ENCODE measurements around the gene PBLD. TPM values are rescaled to one million over a fixed set of nuclear protein-coding genes. Genes with fewer than 3 reads are reported as not detected.

The PBLD gene
- total RNA-seq, 1 donor from 2014 or later, result 0.53 TPM

GRCh38 chr10:68333440-68334431 lies 1.0 kb upstream of the PBLD start:
- TF ChIP-seq CTCF (IDR thresholded peaks at IDR 0.05; ENCODE audit: insufficient read depth, low read length, severe bottlenecking), result no peak
- Histone ChIP-seq H3K4me3 (ENCODE audit: low read depth, low read length) (peak overlapping the region; percentile 87), H3K27me3 (ENCODE audit: control insufficient read depth, insufficient read depth, low read length) (no peaks in the 10 kb centered on the region), H3K36me3 (ENCODE audit: control insufficient read depth, insufficient read depth, low read length) (peaks cover 3% of the 10 kb centered on the region)
- FAIRE-seq, result no peak
- DNase-seq (ENCODE audit: low read depth), result no peak

- peaks cover 2% of the 10 kb centered on the region for H3K36me3 ChIP-seq (ENCODE audit: control insufficient read depth, insufficient read depth, low read length)
- TF ChIP-seq CTCF (IDR thresholded peaks at IDR 0.05; ENCODE audit: insufficient read depth, low read length, severe bottlenecking), result no peak
- no peaks in the 10 kb centered on the region for H3K27me3 ChIP-seq (ENCODE audit: control insufficient read depth, insufficient read depth, low read length)
- H3K4me3 ChIP-seq (ENCODE audit: low read depth, low read length), result peak overlapping the region; percentile 87
- peak; percentile 68 for DNase-seq (ENCODE audit: low read depth)
- FAIRE-seq, result no peak
Measured at GRCh38 chr10:68333058-68333395, 299 bp upstream of the PBLD start.

- peak; percentile 91 for DNase-seq (ENCODE audit: low read depth)
- Histone ChIP-seq H3K27me3 (ENCODE audit: control insufficient read depth, insufficient read depth, low read length) (no peaks in the 10 kb centered on the region), H3K4me3 (ENCODE audit: low read depth, low read length) (peak within 1 kb of the TSS; percentile 87), H3K36me3 (ENCODE audit: control insufficient read depth, insufficient read depth, low read length) (no peaks in the 10 kb centered on the region)
- FAIRE-seq, result no peak
- TF ChIP-seq CTCF (IDR thresholded peaks at IDR 0.05; ENCODE audit: insufficient read depth, low read length, severe bottlenecking), result no peak
Measured at GRCh38 chr10:68331455-68332258, 1.1 kb downstream of the PBLD start, which contains the start of gene HNRNPH3. HNRNPH3 (plus strand) TSS chr10:68332064; CDS start chr10:68337222, 5,158 bp downstream.

GRCh38 chr10:68330852-68331454 lies 1.8 kb downstream of the PBLD start:
- peak overlapping the region; percentile 87 for H3K4me3 ChIP-seq (ENCODE audit: low read depth, low read length)
- no peaks in the 10 kb centered on the region for H3K27me3 ChIP-seq (ENCODE audit: control insufficient read depth, insufficient read depth, low read length)
- no peak for DNase-seq (ENCODE audit: low read depth)
- no peak for FAIRE-seq
- TF ChIP-seq CTCF (IDR thresholded peaks at IDR 0.05; ENCODE audit: insufficient read depth, low read length, severe bottlenecking), result no peak
- no peaks in the 10 kb centered on the region for H3K36me3 ChIP-seq (ENCODE audit: control insufficient read depth, insufficient read depth, low read length)

GRCh38 chr10:68329506-68329861 lies 3.2 kb downstream of the PBLD start:
- DNase-seq (ENCODE audit: low read depth), result no peak
- no peak for TF ChIP-seq CTCF (IDR thresholded peaks at IDR 0.05; ENCODE audit: insufficient read depth, low read length, severe bottlenecking)
- FAIRE-seq, result no peak
- no peaks in the 10 kb centered on the region for H3K36me3 ChIP-seq (ENCODE audit: control insufficient read depth, insufficient read depth, low read length)
- no peaks in the 10 kb centered on the region for H3K27me3 ChIP-seq (ENCODE audit: control insufficient read depth, insufficient read depth, low read length)
- H3K4me3 ChIP-seq (ENCODE audit: low read depth, low read length), result no peak overlapping the region
